Medulla oblongata (tissue), 1 donor: ENCODE data around the gene CCDC12.

Source experiments
- DNase-seq: peaks from one replicate; pipeline ENCODE4 v3.0.0-alpha.2; 2015; ENCODE audit errors: extremely low spot score

The CCDC12 gene

DNA sequence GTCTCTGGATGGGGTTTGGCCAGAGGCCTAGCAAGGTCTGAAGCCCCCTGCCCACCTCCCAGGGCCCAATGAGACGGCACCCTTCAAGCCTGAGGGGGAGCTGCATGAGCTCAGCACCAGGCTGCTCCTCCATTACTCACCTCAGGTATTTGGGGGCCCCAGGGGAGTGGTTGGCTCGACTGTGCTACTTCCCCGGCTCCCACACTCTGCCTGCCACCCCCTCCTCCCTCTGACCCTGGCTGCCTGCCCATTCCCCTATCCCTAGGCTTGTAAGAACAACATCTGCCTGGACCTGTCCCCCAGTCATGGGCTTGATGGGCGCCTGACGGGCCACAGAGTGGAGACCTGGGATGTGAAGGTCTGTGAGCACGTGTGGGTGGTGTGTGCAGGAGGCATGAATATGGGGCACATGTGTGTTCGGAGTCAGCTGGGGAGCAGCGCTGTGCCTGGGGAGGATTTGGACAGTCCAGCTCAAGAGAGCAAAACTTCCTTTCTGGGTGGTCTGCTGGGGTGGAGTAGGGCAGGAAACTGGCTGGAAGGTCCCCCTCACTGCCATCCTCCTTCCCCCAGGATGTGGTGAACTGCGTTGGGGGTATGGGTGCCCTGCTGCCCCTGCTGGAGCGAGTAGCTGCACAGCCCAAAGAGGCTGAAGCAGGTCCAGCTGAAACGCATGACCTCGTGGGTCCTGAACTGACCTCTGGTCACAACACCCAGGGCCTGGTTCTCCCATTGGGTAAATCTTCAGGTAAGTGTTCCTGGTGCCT is 20.3 kb upstream of the CCDC12 start:
- DNase-seq = no peak

DNA sequence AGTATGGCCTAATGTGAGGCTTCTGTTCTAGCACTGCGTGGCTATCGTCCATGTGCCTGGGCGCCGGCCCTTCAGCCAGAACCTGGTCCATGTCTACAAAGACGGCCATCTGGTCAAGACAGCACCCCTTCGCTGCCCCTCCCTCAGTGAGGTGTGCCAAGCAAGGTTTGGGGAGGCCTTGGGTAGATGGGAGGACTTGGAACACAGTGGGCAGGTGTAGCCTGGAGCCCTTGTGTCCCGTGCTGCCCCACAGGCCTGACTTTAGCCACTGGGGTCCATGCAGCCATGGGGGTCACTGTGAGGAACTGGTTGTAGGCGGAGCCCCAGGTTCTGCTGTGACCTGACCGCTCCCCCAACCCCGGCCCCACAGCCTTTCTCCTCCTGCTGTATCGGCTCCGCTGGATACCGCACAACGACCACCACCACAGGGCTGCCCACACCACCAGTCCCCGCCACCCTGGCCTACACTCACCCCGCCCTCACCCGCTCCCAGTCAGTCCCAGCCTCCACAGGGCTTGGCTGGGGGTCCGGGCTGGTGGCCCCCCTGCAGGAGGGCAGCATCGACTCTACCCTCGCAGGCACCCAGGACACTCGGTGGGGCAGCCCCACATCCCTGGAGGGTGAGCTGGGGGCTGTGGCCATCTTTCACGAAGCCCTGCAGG is 19.5 kb upstream of the CCDC12 start:
- no peak for DNase-seq

- DNase-seq = no peak
Observed at GRCh38 chr3:46994801-46995731, 18.5 kb upstream of the CCDC12 start.

DNA sequence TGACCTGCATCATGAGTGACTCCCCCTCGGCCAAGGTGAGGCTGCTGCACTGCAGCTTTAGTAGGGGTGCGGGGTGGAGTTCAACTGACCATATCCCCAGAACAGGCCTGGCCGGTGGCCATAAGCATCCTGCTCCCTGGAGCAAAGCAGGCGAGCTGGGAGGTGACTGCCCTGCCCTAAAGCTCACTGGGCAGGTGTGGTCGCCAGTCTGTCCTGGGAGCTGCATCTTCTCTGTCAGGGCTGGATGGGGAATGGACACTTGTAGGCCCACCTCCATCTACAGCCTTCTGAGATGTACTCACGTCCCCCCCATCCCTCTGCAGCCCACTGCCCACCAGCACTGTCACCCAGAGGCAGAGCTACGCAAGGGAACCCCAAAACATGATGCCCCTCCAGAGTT is 17.4 kb upstream of the CCDC12 start:
- no peak for DNase-seq

DNA sequence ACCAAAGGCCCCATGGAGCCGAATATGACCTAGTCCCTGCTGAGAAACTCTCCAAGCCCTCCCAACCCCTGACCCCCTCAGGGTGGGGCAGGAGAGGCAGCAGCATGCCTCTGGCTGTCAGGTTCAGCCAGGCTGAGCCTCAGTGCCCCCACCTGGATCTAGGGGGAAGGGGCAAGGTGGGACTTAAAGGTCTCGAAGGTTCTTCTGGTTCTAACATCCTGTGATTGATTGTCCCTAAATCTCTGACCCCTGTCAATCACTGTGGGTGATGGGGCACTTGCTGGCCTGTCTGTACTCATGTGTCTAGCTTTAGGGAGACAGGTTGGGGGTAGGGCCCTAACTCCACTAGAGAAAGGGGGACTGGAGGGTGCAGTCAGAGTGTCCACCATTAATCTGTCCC is 16.7 kb upstream of the CCDC12 start:
- DNase-seq = no peak

- DNase-seq = no peak
Observed at GRCh38 chr3:46992231-46992630, 15.7 kb upstream of the CCDC12 start.

DNA sequence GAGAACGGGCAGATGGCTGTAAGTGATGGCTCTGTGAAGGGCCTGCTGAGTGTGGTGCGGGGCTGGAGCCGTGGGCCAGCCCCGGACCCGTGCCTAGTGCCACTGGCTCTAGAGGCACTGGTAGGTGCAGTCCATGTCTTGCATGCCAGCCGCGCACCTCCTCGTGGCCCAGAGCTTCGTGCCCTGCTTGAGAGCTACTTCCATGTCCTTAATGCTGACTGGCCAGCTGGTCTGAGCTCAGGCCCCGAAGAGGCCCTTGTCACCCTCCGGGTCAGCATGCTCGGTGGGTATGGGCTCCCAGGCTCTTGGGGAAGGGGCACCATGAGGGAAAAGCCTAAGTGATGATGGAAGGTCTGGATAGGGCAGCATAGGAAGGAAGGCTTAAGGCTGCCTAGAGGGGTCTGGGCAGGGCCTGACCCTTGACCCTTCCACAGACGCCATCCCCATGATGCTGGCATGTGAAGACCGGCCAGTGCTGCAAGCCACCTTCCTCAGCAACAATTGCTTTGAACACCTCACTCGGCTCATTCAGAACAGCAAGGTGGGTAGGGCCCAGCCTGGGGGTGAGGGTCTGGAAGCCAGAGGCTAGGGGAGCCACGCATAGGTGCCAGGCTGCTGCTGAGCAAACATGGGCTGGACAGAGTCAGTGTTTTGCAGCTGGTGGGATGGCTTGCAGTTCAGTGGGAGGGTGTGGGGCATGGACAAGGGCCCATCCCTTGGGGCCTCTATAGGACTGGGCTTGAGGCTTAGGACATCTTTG is 15.0 kb upstream of the CCDC12 start:
- no peak for DNase-seq

- peak; percentile 58 for DNase-seq
Observed at GRCh38 chr3:46990573-46991374, 14.2 kb upstream of the CCDC12 start.

DNA sequence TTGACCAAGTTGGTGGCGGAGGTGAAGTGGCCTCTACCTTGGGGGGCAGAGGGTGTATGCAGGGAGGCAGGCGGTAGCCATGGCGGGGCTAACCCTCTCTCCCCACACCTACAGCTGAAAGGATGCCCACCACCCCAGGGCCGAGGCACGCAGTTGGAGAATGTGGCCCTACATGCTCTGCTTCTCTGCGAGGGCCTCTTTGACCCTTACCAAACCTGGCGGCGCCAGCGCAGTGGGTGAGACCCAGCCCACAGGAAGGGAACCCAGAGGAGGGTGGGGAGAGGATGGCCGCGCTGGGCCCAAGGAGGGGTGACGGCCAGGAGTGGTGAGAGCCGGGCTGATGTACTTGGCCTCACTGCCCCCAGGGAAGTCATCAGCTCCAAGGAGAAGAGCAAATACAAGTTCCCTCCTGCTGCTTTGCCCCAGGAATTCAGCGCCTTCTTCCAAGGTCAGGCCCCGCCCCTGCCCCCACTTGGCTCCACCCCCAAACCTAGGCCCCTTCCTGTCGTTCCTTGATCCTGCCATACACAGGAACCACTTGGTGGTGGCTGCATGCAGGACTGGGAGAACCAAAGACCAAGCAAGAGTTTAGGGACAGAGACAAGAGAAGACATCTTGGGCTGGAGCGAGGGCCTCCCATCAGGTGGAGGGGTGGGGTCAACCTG is 12.7 kb upstream of the CCDC12 start:
- no peak for DNase-seq

- DNase-seq = no peak
Observed at GRCh38 chr3:46988616-46989015, 12.1 kb upstream of the CCDC12 start.

DNA sequence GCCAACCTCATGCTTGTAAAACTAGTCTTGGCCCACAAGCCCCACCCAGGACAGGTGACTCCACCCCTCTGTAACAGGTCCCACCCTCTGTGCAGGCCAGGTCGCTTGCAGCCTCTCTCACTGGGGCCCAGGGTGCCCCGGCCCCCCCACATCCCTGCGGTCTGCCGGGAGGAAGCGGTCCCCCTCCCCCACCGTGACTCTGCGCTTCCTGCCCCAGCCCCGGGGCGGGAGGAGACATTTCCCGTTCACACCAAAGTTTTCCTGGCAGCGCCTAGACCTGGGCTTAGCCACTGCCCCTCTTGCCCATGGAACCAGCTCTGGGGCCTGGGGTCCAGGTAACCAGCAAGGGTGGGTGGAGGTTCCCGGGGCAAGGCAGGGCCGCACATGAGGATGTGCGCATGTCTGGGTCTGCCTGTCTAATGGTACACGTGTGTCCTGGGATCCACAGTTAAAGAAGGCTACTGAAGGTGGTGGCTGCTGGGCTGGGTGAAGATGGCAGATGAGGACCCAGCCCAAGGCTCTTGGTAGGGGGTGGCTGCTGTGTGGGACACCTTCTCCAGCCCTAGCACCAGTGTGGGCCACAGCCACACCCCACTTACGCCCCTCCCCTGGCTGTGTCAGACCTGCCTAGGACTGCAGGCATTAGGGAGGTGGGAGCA is 11.3 kb upstream of the CCDC12 start:
- DNase-seq = peak; percentile 30

DNA sequence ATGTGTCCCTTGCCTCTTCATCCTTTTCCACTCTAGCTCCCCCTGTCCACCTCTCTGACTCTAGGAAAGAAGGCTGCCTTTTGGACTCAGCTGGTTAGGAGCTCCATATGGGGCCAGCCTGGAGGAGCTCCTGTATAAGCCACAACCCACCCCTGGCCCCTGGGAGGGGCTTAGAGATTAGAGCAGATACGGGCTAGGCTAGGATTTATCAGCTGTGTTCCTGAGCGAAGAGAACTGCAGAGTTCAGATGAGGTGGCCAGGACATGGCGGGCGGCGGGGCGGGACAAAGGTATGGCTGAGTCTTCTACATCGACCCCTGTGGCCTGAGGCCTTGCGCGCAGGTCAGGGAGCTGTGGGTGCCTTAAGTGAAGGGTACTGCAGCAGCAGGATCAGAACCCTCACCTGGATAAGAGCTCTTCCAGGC is 10.8 kb upstream of the CCDC12 start:
- no peak for DNase-seq

- DNase-seq = no peak
Observed at GRCh38 chr3:46986782-46987310, 10.3 kb upstream of the CCDC12 start.

DNA sequence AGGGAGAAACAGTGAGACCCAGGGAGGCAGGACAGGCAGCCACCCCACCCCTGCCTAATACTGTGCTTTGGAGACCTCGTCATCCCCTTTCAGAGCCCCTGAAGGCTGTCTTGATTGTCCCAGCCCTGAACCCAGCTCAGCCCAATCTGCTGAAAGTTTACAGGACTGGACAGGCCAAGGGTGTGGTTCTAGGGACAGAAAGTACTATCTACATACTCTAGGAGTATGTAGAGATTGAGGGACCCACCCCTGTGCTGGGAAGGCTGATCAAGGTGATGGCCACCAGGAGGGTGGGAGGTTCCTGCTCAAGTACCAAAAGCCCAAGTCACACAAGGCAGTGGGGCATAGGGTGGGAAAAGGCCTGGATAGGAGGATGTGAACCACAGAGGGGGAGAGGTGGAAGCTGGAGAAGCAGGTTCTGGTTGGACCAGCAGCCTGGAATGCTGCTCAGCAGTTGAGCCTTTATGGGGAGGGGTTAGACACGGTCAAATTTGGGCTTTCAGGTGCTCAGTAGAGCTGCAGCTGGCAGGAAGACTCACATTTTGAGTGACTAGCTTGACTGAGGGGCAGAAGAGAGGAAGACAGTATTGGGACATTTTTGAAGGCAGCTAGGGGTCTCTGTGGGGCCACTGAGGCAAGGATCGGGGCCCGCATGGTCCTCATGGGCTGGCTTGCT is 9.6 kb upstream of the CCDC12 start:
- no peak for DNase-seq

- DNase-seq = no peak
Observed at GRCh38 chr3:46985588-46985987, 9.0 kb upstream of the CCDC12 start.

DNA sequence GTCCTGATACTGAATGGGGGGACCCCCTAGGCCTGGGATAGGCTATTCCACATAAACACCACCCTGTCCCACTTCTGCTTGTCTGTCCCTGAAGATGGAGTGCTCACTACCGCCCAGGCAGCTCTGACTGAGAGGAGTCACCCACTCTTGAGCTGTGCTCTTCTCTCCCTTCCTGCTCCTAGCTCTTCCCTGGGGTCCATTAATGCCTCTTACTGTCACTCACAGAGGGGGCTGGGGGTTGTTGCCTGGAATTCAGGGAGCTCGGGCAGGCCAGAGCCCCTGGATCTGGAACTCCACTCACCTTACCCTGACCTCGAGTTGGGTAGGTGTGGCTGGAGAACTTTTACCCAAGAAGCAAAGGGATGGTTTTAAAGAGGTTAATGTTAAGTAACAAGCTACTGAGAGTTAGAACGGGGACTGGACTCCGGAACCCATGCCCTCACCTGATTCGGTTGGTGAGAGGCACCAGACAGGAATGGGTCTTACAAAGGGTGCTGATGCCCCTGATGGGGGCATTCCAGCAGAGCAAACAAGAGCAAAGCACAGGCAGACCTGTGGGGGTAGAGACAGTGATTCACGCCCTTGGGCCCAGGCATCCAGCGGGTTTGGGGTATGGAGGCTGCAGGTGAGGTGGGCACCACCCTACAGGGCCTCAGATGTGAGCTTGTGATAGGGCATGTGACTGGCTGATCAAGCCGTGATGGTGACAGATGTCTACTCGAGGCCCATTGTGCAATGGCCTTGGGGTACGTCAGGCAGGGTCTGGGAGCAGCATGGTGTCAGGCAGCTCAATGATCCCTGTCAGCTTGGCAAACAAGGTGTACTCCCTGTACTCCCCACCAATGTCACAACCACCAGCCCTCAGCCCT is 8.3 kb upstream of the CCDC12 start:
- no peak for DNase-seq

GRCh38 chr3:46982546-46982945 is 6.0 kb upstream of the CCDC12 start:
- no peak for DNase-seq

- DNase-seq = no peak
Observed at GRCh38 chr3:46981932-46982471, 5.5 kb upstream of the CCDC12 start.
